Pancreas (tissue), 10 donors: ENCODE data around the gene TSHZ3. TPM values are rescaled to one million over a fixed set of nuclear protein-coding genes. Genes with fewer than 3 reads are reported as not detected.

ENCODE experiments used
- ATAC-seq, 4 donors: fragments of 200-7000 bp; cut with Tn5 transposase; one replicate each; pipeline versions ENCODE4 v1.8.0 to v1.9.1; 2020; ENCODE audit warnings: mild to moderate bottlenecking in 4 of 4, moderate library complexity in 4 of 4
- DNase-seq, 6 donors: peaks; one replicate each; pipeline ENCODE4 v3.0.0-alpha.2; 2020
- FAIRE-seq: peaks from 2 replicates; lab custom pipeline; 2012; peaks lifted over from hg19 to GRCh38; lab: Jason Lieb, UNC
- H3K27ac ChIP-seq, 4 donors: fragments of 200-600 bp; sonication (generic); 1 replicate in 3 of 4; 2 replicates in 1 of 4; pipeline versions ENCODE4 v1.5.0 to v1.8.0; 2020
- H3K27me3 ChIP-seq, 4 donors: fragments of 200-600 bp; one replicate each; pipeline ENCODE4 v1.8.0; 2021
- H3K36me3 ChIP-seq, 3 donors: fragments of 200-600 bp; sonication (generic) in 1 of 3; one replicate each; pipeline versions ENCODE4 v1.5.0 to v1.8.0; 2020 to 2021
- H3K4me1 ChIP-seq, 3 donors: fragments of 200-600 bp; one replicate each; pipeline ENCODE4 v1.8.0; 2021
- H3K4me3 ChIP-seq, 4 donors: fragments of 200-600 bp; sonication (generic) in 2 of 4; one replicate each; pipeline versions ENCODE4 v1.5.0 to v1.8.0; 2020 to 2021
- H3K9me3 ChIP-seq, 4 donors: fragments of 200-600 bp; one replicate each; pipeline ENCODE4 v1.8.0; 2021
- CTCF ChIP-seq, 4 donors: fragments of 200-600 bp; sonication (generic) in 3 of 4; IDR thresholded peaks; one replicate each; pipeline versions ENCODE4 v1.5.0 to v1.8.0; 2021; ENCODE audit warnings: antibody characterized with exemption in 4 of 4
- WGBS, 2 donors: extraction: QIAGEN DNeasy Blood & Tissue Kit; methylation state at CpG; one replicate each; pipeline ENCODE4 v1.1.7; 2013; 5-methylcytosine and 5-hydroxymethylcytosine counted together
- intact Hi-C, 3 donors: fragments of 100-400 bp; cut with DNase I; formaldehyde crosslinking; loops; one replicate each; pipeline versions ENCODE4 v1.11.1 to v1.14.2; 2022
- polyA plus RNA-seq, 2 donors: library from polyadenylated mRNA; stranded (reverse); fragments of 200-250 nt; gene quantifications; one replicate each; pipeline ENCODE4 v1.2.3, GENCODE V29; 2013
- total RNA-seq, 6 donors: library from RNA; stranded (reverse); fragmentation: NEBNext Ultra II Directional in 4 of 6; extraction: Animal tissue kit (Norgen Biotek cat#: 25700) in 4 of 6; gene quantifications; one replicate each; pipeline versions ENCODE4 v1.2.1 to v1.2.4, GENCODE V29; 2021 to 2023
- donor health status: healthy with polysubstance abuse.
- donor health status: DM: no; HTN: no; CAD: no; lungs with moderate emphysema.
- donor health status: DM: no; HTN: no; CAD: no.
- donor health status: control.
- donor health status: control.
- donor health status: Bipolar disorder and iron deficiency.
- donor health status: DM: yes; HTN: yes; CAD: no.
- donor health status: DM: no; HTN: no; CAD: no.
- donor health status: DM: no; HTN: no; CAD: no.
- donor health status: DM: yes; HTN: yes; CAD: no.

TSHZ3 gene
- total and polyA plus RNA-seq, 8 donors: 0.87 to 3.2 (median 1.5) TPM

- FAIRE-seq: no peak
- no peak for TF ChIP-seq CTCF (IDR thresholded peaks at IDR 0.05)
- 71 to 82% methylated on average over 14 of the region's 14 CpGs for WGBS, 2 donors
Observed at GRCh38 chr19:31326329-31327028, 22.8 kb downstream of the TSHZ3 start.

GRCh38 chr19:31325342-31325741 lies 23.9 kb downstream of the TSHZ3 start:
- Histone ChIP-seq H3K36me3 (no peaks in the 10 kb centered on the region), H3K4me1 (no peaks in the 10 kb centered on the region), H3K27ac (no peak overlapping the region), H3K4me3 (no peak overlapping the region), H3K27me3 (peaks cover 0 to 5% (median 0%) of the 10 kb centered on the region in 4 donors), H3K9me3 (no peaks in the 10 kb centered on the region)
- DNase-seq (no peak), FAIRE-seq (no peak), ATAC-seq (no peak)
- TF ChIP-seq CTCF (IDR thresholded peaks at IDR 0.05): no peak
- 91 to 94% methylated on average over 11 of the region's 11 CpGs for WGBS, 2 donors
- intact Hi-C loops: no loop called here

More at GRCh38 chr19:31326329-31327028, 22.8 kb downstream of the TSHZ3 start:
- Histone ChIP-seq H3K4me3 (no peak overlapping the region), H3K9me3 (no peaks in the 10 kb centered on the region), H3K27ac (no peak overlapping the region), H3K36me3 (no peaks in the 10 kb centered on the region), H3K4me1 (no peaks in the 10 kb centered on the region), H3K27me3 (peaks cover 0 to 5% (median 0%) of the 10 kb centered on the region in 4 donors)
- DNase-seq (no peak), ATAC-seq (no peak)
- intact Hi-C loops: no loop called here

- ATAC-seq (no peak), DNase-seq (no peak), FAIRE-seq (no peak)
- H3K36me3 ChIP-seq: no peaks in the 10 kb centered on the region
- no peaks in the 10 kb centered on the region for H3K27me3 ChIP-seq
- no peaks in the 10 kb centered on the region for H3K9me3 ChIP-seq
- intact Hi-C loops: no loop called here
- H3K27ac ChIP-seq: no peak overlapping the region
- no peak for TF ChIP-seq CTCF (IDR thresholded peaks at IDR 0.05)
- H3K4me1 ChIP-seq: no peaks in the 10 kb centered on the region
- WGBS, 2 donors: 52 to 63% methylated on average over 3 of the region's 3 CpGs
- no peak overlapping the region for H3K4me3 ChIP-seq
Observed at GRCh38 chr19:31319465-31319864, 29.8 kb downstream of the TSHZ3 start.

- TF ChIP-seq CTCF (IDR thresholded peaks at IDR 0.05): no peak
- intact Hi-C loops: no loop called here
- H3K4me1 ChIP-seq: no peaks in the 10 kb centered on the region
- H3K4me3 ChIP-seq: no peak overlapping the region
- H3K36me3 ChIP-seq: no peaks in the 10 kb centered on the region
- no peak for DNase-seq
- H3K27me3 ChIP-seq: no peaks in the 10 kb centered on the region
- 52 to 57% methylated on average over 6 of the region's 6 CpGs for WGBS, 2 donors
- FAIRE-seq: no peak
- ATAC-seq: no peak
- no peaks in the 10 kb centered on the region for H3K9me3 ChIP-seq
- H3K27ac ChIP-seq: no peak overlapping the region
Observed at GRCh38 chr19:31318790-31319425, 30.3 kb downstream of the TSHZ3 start.

- WGBS, 2 donors: 57 to 64% methylated on average over 11 of the region's 11 CpGs
- FAIRE-seq (no peak), ATAC-seq (no peak)
Observed at GRCh38 chr19:31317570-31317969, 31.7 kb downstream of the TSHZ3 start.

More at GRCh38 chr19:31317570-31317969, 31.7 kb downstream of the TSHZ3 start:
- Histone ChIP-seq H3K27me3 (no peaks in the 10 kb centered on the region), H3K9me3 (no peaks in the 10 kb centered on the region), H3K4me1 (no peaks in the 10 kb centered on the region), H3K4me3 (no peak overlapping the region), H3K27ac (no peak overlapping the region), H3K36me3 (no peaks in the 10 kb centered on the region)
- DNase-seq: no peak
- intact Hi-C loops: no loop called here
- TF ChIP-seq CTCF (IDR thresholded peaks at IDR 0.05): no peak
